SK-N-SH treated with all-trans-retinoic acid at 6 μM for 48 hours (cell line): ENCODE data around the gene TLX2.

Source experiments
- ATAC-seq: fragments of 200-7000 bp; cut with Tn5 transposase; 3 replicates; pipeline ENCODE4 v1.9.1; 2020; ENCODE audit warnings: mild to moderate bottlenecking, moderate library complexity
- ARNTL ChIP-seq: fragments of 450-650 bp; formaldehyde crosslinking; IDR thresholded peaks from 2 replicates; pipeline ENCODE4 v1.5.0; 2020; ENCODE audit warnings: low read depth, mild to moderate bottlenecking, moderate library complexity, borderline replicate concordance
- ESRRG ChIP-seq: fragments of 250-450 bp; sonication (Bioruptor Pico); IDR thresholded peaks from 2 replicates; pipeline ENCODE4 v1.6.1; 2021; ENCODE audit warnings: mild to moderate bottlenecking
- GLIS3 ChIP-seq: fragments of 250-450 bp; sonication (Bioruptor Pico); IDR thresholded peaks from 2 replicates; pipeline ENCODE4 v1.5.0; 2020; ENCODE audit warnings: mild to moderate bottlenecking, moderate library complexity
- ISL1 ChIP-seq: fragments of 250-450 bp; sonication (Bioruptor Pico); IDR thresholded peaks from 2 replicates; pipeline ENCODE4 v2.1.2; 2022; ENCODE audit warnings: mild to moderate bottlenecking, moderate library complexity
- OSR1 ChIP-seq: fragments of 250-450 bp; sonication (Bioruptor Pico); IDR thresholded peaks from 2 replicates; pipeline ENCODE4 v1.8.0; 2022; ENCODE audit warnings: moderate library complexity, mild to moderate bottlenecking, inconsistent platforms
- PATZ1 ChIP-seq: fragments of 250-450 bp; sonication (Bioruptor Pico); IDR thresholded peaks from 2 replicates; pipeline ENCODE4 v1.8.0; 2020; ENCODE audit warnings: mild to moderate bottlenecking, moderate library complexity, borderline replicate concordance
- POU6F1 ChIP-seq: fragments of 250-450 bp; sonication (Bioruptor Pico); IDR thresholded peaks from 2 replicates; pipeline ENCODE4 v1.8.0; 2021; ENCODE audit warnings: low read depth, mild to moderate bottlenecking, moderate library complexity, borderline replicate concordance
- PPARA ChIP-seq: fragments of 250-450 bp; sonication (Bioruptor Pico); IDR thresholded peaks from 2 replicates; pipeline ENCODE4 v1.5.0; 2020; ENCODE audit warnings: mild to moderate bottlenecking, borderline replicate concordance
- RARB ChIP-seq: fragments of 250-450 bp; sonication (Bioruptor Pico); IDR thresholded peaks from 2 replicates; pipeline ENCODE4 v1.8.0; 2021; ENCODE audit warnings: mild to moderate bottlenecking, moderate library complexity
- SNAI2 ChIP-seq: fragments of 250-450 bp; sonication (Bioruptor Pico); IDR thresholded peaks from 2 replicates; pipeline ENCODE4 v1.5.0; 2020; ENCODE audit warnings: mild to moderate bottlenecking, moderate library complexity
- TCF4 ChIP-seq: fragments of 250-450 bp; sonication (Bioruptor Pico); IDR thresholded peaks from 2 replicates; pipeline ENCODE4 v1.8.0; 2021; ENCODE audit warnings: mild to moderate bottlenecking, moderate library complexity, borderline replicate concordance
- TOX ChIP-seq: fragments of 250-450 bp; sonication (Bioruptor Pico); IDR thresholded peaks from 2 replicates; pipeline ENCODE4 v1.8.0; 2021; ENCODE audit warnings: mild to moderate bottlenecking, moderate library complexity, borderline replicate concordance
- TSHZ2 ChIP-seq: fragments of 250-450 bp; sonication (Bioruptor Pico); IDR thresholded peaks from 2 replicates; pipeline ENCODE4 v1.5.0; 2020; ENCODE audit warnings: mild to moderate bottlenecking, moderate library complexity
- ZC3H10 ChIP-seq: fragments of 250-450 bp; sonication (Bioruptor Pico); IDR thresholded peaks from 2 replicates; pipeline ENCODE4 v1.5.1; 2021; ENCODE audit warnings: mild to moderate bottlenecking, moderate library complexity
- ZFP3 ChIP-seq: fragments of 250-450 bp; sonication (Bioruptor Pico); IDR thresholded peaks from 2 replicates; pipeline ENCODE4 v1.5.0; 2020; ENCODE audit warnings: mild to moderate bottlenecking, moderate library complexity
- ZFP30 ChIP-seq: fragments of 450-650 bp; formaldehyde crosslinking; IDR thresholded peaks from 2 replicates; pipeline ENCODE4 v1.5.0; 2022; ENCODE audit warnings: mild to moderate bottlenecking, moderate library complexity
- ZNF565 ChIP-seq: fragments of 450-650 bp; formaldehyde crosslinking; conservative IDR thresholded peaks from 2 replicates; pipeline ENCODE4 v1.5.0; 2020; ENCODE audit warnings: low read depth, mild to moderate bottlenecking, moderate library complexity
- ZNF70 ChIP-seq: fragments of 450-650 bp; formaldehyde crosslinking; IDR thresholded peaks from 2 replicates; pipeline ENCODE4 v1.5.0; 2020; ENCODE audit warnings: mild to moderate bottlenecking, moderate library complexity
- TF ChIP-seq, protein P1 (sequence below): fragments of 250-450 bp; sonication (Bioruptor Pico); IDR thresholded peaks from 2 replicates; pipeline ENCODE4 v1.5.1; 2020; ENCODE audit warnings: low read depth, mild to moderate bottlenecking, moderate library complexity

TLX2 gene

DNA sequence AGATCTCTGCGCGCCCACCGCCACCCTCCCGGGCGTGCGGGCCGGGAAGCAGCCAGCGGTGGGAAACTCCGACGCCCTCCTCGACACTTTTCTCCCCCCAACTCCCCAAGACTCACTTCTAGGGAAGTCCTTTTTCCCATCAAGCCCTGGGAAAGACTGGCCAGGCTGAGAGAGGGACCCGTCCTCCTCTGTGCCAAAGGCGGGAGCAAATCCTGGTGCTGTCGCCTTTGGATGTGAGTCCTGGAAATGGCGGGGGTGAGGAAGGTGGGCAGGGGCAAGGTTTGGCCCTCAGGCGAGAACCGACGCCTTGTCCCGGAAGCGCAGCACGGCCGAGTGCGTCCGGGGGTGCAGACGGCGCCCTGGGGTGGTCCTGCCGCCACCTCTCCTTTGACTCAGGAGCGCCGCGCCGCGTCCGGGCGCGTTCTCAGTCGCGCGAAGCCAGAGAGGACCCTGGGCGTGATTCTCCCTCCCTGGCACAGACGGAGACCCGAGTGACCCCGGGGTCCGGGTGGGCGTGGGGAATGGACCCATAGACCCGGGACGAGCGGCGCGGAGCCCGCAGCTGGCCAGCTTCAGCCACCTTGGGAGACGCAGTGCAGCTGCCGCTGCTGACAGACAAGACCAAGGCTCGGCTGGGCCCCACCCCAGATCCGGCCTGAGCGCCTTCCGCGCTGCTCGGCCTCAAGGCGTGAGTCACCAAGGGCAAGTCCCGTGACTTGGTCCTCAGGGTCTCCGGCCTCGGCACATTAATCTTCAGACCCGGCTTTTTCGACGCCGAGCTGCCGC, 11.3 kb upstream of the TLX2 start:
- ATAC-seq: no peak
- TF ChIP-seq TSHZ2 (CRISPR knock-in tag) (no peak), TCF4 (no peak), ISL1 (CRISPR knock-in tag) (no peak), OSR1 (CRISPR knock-in tag) (no peak), ZFP3 (no peak), ESRRG (CRISPR knock-in tag) (no peak), POU6F1 (no peak), ARNTL (CRISPR knock-in tag) (no peak), RARB (CRISPR knock-in tag) (no peak)
- TF ChIP-seq, protein P1, sequence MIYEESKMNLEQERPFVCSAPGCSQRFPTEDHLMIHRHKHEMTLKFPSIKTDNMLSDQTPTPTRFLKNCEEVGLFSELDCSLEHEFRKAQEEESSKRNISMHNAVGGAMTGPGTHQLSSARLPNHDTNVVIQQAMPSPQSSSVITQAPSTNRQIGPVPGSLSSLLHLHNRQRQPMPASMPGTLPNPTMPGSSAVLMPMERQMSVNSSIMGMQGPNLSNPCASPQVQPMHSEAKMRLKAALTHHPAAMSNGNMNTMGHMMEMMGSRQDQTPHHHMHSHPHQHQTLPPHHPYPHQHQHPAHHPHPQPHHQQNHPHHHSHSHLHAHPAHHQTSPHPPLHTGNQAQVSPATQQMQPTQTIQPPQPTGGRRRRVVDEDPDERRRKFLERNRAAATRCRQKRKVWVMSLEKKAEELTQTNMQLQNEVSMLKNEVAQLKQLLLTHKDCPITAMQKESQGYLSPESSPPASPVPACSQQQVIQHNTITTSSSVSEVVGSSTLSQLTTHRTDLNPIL (CRISPR knock-in tag): no peak
- TF ChIP-seq, all 23 proteins: peak for 0

GRCh38 chr2:74503506-74504475, 10.5 kb upstream of the TLX2 start:
- TF ChIP-seq ISL1 (CRISPR knock-in tag): no peak
- ATAC-seq: no peak

- no peak for ATAC-seq
- TF ChIP-seq ZNF70 (CRISPR knock-in tag) (no peak), ZNF565 (CRISPR knock-in tag) (no peak), GLIS3 (CRISPR knock-in tag) (no peak), PATZ1 (CRISPR knock-in tag) (no peak), ZFP30 (CRISPR knock-in tag) (no peak), ZC3H10 (CRISPR knock-in tag) (no peak), TOX (CRISPR knock-in tag) (no peak), PPARA (no peak), ESRRG (CRISPR knock-in tag) (no peak), ARNTL (CRISPR knock-in tag) (no peak), SNAI2 (no peak)
- TF ChIP-seq, protein P1 (CRISPR knock-in tag): no peak
Measured at GRCh38 chr2:74504591-74504990, 9.7 kb upstream of the TLX2 start.
